NOMO-1 treated with DMSO at 0.1 percent for 48 hours (cell line): ENCODE measurements around the gene TM2D1.
"Not testable (repeated sequence)": the region's sequence is repeated elsewhere in the genome, so short reads cannot be mapped to it uniquely, and the experiment has no call there.

Source experiments
- DNase-seq: peaks from one replicate; lab custom pipeline; 2025; ENCODE audit not compliant: unreplicated experiment; lab: John Stamatoyannopoulos, UW

Gene TM2D1

GRCh38 chr1:61718996-61719663 is 5.8 kb downstream of the TM2D1 start:
- DNase-seq, result not testable (repeated sequence)

- no peak for DNase-seq
These were observed 13.0 kb downstream of the TM2D1 start for GRCh38 chr1:61711969-61712368.

GRCh38 chr1:61711257-61711656 is 13.7 kb downstream of the TM2D1 start:
- not testable (repeated sequence) for DNase-seq

GRCh38 chr1:61709908-61710289 is 15.0 kb downstream of the TM2D1 start:
- DNase-seq, result no peak

GRCh38 chr1:61708953-61709907 is 15.7 kb downstream of the TM2D1 start:
- no peak for DNase-seq

GRCh38 chr1:61699911-61700851 is 24.8 kb downstream of the TM2D1 start:
- no peak for DNase-seq

GRCh38 chr1:61692155-61692800 is 32.7 kb downstream of the TM2D1 start:
- DNase-seq, result no peak

- no peak for DNase-seq
These were observed 37.0 kb downstream of the TM2D1 start for GRCh38 chr1:61687901-61688300.

- no peak for DNase-seq
These were observed 42.0 kb downstream of the TM2D1 start for GRCh38 chr1:61682891-61683290.

GRCh38 chr1:61680500-61680899 is 44.4 kb downstream of the TM2D1 start:
- no peak for DNase-seq

GRCh38 chr1:61676881-61677280 is 48.1 kb downstream of the TM2D1 start:
- not testable (repeated sequence) for DNase-seq

- no peak for DNase-seq
These were observed 50.7 kb downstream of the TM2D1 start for GRCh38 chr1:61674221-61674620.

- DNase-seq, result no peak
These were observed 52.6 kb downstream of the TM2D1 start for GRCh38 chr1:61672376-61672775.

GRCh38 chr1:61670445-61670844 is 54.5 kb downstream of the TM2D1 start:
- peak; percentile 51 for DNase-seq

- peak; percentile 92 for DNase-seq
These were observed 54.9 kb downstream of the TM2D1 start for GRCh38 chr1:61670016-61670415.

GRCh38 chr1:61659061-61659460 is 65.9 kb downstream of the TM2D1 start:
- DNase-seq, result no peak

- no peak for DNase-seq
These were observed 69.5 kb downstream of the TM2D1 start for GRCh38 chr1:61655453-61655852.

GRCh38 chr1:61654067-61654466 is 70.9 kb downstream of the TM2D1 start:
- DNase-seq, result no peak

- DNase-seq, result no peak
These were observed 75.8 kb downstream of the TM2D1 start for GRCh38 chr1:61648983-61649742.

GRCh38 chr1:61647142-61647541 is 77.8 kb downstream of the TM2D1 start:
- no peak for DNase-seq
